NCI-H524 (cell line): ENCODE measurements around the gene WWTR1.
A peak's percentile ranks its signal among the peaks of the same experiment; 100 is the strongest.

Experiments
- DNase-seq, 2 experiments: peaks; one replicate each; lab custom pipeline; 2025; lab: John Stamatoyannopoulos, UW

WWTR1 gene

GRCh38 chr3:149567381-149567780, 90.4 kb downstream of the WWTR1 start:
- no peak for DNase-seq

GRCh38 chr3:149566292-149566975, 91.4 kb downstream of the WWTR1 start:
- no peak for DNase-seq

GRCh38 chr3:149564079-149564478, 93.7 kb downstream of the WWTR1 start:
- DNase-seq, result no peak

DNA sequence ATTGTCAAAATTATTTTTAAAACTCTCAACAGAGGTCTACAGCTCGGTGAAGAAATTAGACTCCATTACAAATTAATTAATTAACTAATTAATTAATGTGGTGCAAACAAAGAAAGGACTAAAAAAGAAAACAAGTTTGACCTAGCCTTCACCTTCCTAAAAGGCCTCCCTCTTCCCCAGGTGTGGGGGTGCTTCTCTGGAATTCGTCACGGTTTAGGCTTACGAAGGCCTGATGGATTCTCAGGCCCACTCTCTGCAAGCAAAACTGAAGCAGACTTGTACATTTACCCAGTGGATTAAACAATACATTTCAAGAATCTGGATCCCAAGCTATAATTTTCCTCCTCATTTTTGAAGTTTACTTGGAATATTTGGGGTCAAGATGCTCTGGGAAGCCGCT, 94.7 kb downstream of the WWTR1 start:
- DNase-seq, result no peak

GRCh38 chr3:149560617-149561016, 97.2 kb downstream of the WWTR1 start:
- DNase-seq, result no peak

GRCh38 chr3:149560001-149560400, 97.8 kb downstream of the WWTR1 start:
- DNase-seq, result no peak

DNA sequence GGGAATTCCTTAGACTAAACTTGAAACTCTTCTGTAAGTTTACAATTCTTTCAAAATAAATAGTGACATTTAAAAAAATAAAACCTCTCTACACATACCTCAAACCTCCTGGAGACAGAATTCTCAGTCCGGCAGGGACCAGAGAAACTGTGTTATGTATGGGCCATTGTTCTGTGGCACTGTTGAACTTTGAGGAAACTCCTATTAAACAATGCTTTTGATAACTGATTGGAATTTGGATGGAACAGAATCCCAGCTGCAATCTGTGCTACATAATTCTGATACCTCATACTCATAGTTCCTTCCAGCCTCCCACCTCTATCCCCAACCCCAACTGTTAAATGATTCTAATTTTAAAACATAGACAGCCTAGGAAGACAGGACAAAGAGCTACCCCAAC, 98.3 kb downstream of the WWTR1 start:
- no peak for DNase-seq

DNA sequence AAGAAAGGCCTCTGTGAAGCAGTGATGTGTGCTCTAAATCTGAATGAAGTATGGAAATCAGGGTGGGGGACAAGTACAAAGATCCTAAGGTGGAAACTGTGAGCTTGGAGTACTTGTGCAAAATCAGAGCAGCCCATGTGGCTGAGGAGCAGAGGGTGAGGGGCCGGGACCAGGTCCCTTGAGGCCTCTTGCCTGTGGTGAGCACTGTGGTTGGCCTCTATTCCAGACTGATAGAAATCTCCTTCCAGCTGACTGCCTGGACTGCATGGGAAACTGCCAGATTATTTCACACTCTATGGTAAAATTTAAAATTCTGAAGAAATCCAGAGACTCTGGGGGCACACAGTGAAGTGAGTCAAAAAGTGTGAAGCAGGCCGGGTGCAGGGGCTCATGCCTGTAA, 101.9 kb downstream of the WWTR1 start:
- no peak for DNase-seq

- DNase-seq, result no peak
These were observed 103.0 kb downstream of the WWTR1 start for GRCh38 chr3:149554826-149555225.

GRCh38 chr3:149553781-149554451, 103.9 kb downstream of the WWTR1 start:
- DNase-seq, result peak; percentile 58 to 80

GRCh38 chr3:149552700-149553099, 105.1 kb downstream of the WWTR1 start:
- DNase-seq, result no peak

GRCh38 chr3:149551500-149551899, 106.3 kb downstream of the WWTR1 start:
- no peak for DNase-seq

DNA sequence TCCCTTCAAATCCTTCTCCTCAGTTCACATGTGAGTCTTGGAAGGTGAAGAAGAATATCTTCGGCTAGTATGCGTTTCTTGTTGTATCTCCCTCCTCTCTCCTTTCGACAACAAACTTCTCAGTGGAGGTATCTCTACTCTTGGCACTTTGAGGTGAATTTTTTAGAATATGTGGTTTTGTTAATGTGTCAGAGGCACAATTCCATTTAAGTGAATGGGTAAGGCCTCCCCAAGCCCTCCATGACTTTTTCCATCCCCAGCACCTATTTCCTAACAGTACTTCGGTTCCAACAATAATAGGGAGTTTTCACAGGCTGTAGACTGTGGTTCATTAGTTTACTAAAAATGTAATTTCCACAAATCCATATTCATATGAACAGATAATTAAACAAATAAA, 109.2 kb downstream of the WWTR1 start:
- no peak for DNase-seq

DNA sequence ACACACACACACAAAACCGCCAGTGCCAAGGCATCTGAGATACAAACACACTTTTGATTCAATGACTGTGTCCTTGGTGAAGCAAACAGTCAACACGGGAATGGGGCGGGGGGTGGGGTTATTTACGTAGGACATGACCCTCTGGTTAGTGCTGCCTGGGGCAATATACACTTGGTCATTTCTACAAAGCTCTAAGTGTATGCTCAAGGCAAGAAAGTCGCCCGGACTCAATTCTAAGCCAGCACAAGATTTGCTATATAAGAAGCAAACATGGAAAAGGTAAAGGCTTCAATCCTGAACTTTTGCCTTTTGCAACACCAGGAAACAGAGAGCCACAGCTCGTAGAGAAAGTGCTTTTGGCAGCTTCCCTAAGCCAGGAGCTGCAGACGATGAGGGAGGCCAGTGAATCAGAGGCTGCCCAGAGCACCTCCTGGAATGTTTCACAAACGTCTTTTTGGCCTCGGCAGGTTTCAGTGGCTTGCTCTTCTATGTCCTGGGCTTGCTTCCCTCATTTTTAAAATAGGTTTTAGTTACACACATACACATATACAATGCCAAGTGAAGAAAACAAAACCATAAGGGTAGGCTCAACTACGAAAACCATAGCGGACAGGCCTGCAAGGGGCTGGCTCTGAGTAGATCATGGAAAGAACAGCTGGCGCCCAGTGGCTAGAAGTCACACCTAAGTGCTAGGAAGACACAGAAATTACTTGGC, 109.7 kb downstream of the WWTR1 start:
- DNase-seq, result no peak

DNA sequence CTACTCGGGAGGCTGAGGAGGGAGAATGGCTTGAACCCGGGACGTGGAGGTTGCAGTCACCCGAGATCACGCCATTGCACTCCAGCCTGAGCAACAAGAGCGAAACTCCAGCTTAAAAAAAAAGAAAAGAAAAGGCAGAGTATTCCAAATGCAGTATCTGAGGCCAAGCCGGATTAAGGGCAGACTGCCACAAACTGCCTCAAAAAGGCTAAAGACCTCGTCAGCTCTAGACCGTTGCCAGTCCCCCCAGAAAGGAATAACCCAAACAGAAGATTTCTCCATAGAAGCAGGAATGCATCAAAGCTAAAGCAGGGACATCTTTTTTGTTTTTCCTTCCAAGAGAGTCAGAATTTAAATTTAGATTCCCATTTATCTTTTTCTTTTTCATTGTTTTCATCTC, 110.4 kb downstream of the WWTR1 start:
- no peak for DNase-seq

- peak; percentile 15 to 74 for DNase-seq
These were observed 112.8 kb downstream of the WWTR1 start for GRCh38 chr3:149545049-149545448.

DNA sequence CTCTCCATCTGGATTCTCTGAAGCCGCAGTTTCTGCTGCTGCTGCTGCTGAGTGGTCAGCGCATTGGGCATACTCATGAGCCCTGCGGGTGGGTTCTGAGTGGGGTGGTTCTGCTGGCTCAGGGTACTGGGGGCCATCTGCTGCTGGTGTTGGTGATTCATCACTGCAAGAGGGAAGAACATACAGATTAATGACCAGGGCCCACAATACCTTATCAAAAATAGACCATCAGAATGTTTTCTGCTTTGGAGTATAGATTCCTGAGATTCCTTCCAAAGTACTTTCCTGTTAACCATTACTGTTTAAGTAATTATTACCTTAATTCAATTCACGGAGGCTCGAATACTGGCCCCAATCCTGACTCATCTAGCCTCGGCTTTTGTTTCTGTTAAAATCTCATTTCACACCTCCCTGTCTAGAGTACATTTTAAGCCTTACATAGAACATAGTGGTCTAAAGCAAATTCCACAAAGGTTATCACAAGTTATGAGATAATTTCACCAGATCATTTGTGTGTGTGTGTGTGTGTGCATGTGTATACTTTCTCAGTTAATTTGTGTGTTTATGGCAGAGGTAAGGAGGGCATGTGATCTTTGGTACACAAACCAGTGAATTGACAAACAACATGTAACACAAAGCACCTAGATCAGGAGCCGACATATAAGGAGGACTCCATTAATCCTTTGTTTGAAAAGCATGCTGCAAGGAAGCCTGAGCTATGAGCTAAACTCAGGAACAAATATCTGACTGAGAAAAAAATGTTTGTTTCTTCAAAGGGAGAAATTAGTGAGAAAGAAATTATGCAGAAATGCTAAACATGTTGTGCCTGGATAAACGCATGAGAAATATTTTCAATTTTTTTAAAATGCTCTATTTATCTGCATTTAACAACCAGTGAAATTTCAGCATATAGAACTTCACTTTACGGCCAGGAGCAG, 115.2 kb downstream of the WWTR1 start:
- DNase-seq, result no peak

- no peak for DNase-seq
These were observed 116.7 kb downstream of the WWTR1 start for GRCh38 chr3:149541091-149541491.

GRCh38 chr3:149538371-149538770, 119.5 kb downstream of the WWTR1 start:
- DNase-seq, result no peak

DNA sequence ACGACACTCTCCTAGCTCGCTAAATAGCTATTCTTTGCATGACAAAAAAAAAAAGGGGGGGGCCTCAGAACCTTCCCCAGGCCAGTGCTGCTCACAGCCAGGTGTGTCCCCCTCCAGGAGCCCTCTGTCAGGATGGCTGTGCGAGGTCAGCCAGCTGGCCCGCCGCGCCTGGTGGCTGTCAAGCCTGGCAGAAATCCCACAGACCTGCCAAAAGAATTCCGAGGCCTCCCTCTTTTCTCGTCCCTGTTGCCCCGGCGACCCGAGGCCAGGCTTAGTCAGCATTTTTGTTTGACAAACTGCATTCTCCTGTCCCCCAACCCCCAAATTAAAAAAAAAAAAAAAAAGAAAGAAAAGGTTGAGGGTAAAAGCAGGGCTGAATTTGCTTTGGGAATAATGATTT, 121.4 kb downstream of the WWTR1 start:
- no peak for DNase-seq

DNA sequence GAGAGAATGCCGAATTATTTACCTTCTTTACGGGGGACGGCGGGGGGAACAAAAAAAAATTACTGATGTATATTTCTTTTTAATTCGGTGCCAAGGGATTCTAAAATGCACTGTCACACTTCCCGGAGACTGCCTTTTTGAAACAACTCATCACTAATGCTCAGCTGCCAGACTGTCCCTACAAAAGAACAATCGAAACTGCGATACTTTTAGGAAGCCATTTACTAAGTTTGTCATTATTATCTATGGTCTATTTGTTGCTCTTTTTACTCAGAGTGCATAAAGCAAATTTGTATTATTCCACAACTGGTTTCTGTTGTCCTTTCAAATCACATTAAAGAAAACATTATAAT, 122.5 kb downstream of the WWTR1 start:
- no peak for DNase-seq

GRCh38 chr3:149534671-149535332, 123.0 kb downstream of the WWTR1 start:
- DNase-seq, result no peak
